HUES64 (cell line): ENCODE data around the gene LNX2.
"Not testable (repeated sequence)": the region's sequence is repeated elsewhere in the genome, so short reads cannot be mapped to it uniquely, and the experiment has no call there.

Experiments
- H3K27ac ChIP-seq: 2 replicates; pipeline ENCODE4 v1.7.0; 2013; ENCODE audit warnings: low read depth, low read length, inconsistent platforms
- H3K27me3 ChIP-seq: 2 replicates; pipeline ENCODE4 v1.6.1; 2013; ENCODE audit warnings: mild to moderate bottlenecking, low read length; ENCODE audit not compliant: insufficient read depth
- H3K36me3 ChIP-seq: 2 replicates; pipeline ENCODE4 v1.6.1; 2013; ENCODE audit warnings: mild to moderate bottlenecking, low read length; ENCODE audit not compliant: insufficient read depth
- H3K4me1 ChIP-seq: 2 replicates; pipeline ENCODE4 v1.6.1; 2013; ENCODE audit warnings: mild to moderate bottlenecking, low read length, moderate library complexity; ENCODE audit not compliant: insufficient read depth
- H3K4me3 ChIP-seq: 2 replicates; pipeline ENCODE4 v1.5.1; 2013; ENCODE audit warnings: mild to moderate bottlenecking, low read length, moderate library complexity
- H3K9ac ChIP-seq: 2 replicates; pipeline ENCODE4 v1.6.1; 2013; ENCODE audit warnings: mild to moderate bottlenecking, low read depth, low read length
- H3K9me3 ChIP-seq: 2 replicates; pipeline ENCODE4 v1.6.1; 2013; ENCODE audit warnings: low read depth, low read length; ENCODE audit not compliant: insufficient read depth
- WGBS: fragments of 150-250, 120-280 bp; methylation state at CpG from one replicate; pipeline ENCODE4 v1.1.7; 2013; ENCODE audit warnings: missing lambda C conversion rate; 5-methylcytosine and 5-hydroxymethylcytosine counted together

Gene LNX2

DNA sequence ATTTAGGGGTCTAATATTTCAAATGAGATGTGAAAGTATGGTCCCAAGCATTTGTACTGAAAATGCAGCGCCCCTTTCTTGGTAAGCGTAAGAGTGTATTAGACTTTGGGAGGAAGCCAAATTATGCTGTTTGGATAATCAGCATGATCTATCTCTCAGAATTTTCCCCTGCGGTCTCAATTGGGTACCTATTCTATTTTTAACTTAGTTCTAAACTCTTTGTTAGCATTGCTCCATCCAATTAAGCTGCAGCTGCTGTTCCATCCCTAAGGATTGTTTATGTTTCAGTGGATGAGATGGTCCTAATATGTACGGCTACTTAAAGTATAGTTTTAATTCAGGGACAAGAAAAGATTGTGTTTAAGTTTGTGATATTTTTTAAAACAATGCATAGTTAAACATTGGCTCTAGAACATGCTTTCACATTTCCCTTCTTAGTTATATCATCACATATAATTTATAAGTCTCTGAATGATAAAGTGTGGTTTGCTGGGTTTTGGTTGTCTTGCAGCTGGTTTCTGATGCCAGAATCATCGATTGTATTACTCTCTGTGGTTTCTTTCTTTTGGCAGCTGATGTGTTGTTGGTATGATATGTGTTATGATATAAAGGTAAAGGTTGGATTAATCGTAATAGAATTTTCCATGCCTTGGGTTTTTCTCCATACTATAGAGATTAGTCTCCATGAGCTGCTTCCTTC, 16.4 kb upstream of the LNX2 start:
- H3K9me3 ChIP-seq: no peaks in the 10 kb centered on the region
- no peaks in the 10 kb centered on the region for H3K4me1 ChIP-seq
- no peak overlapping the region for H3K4me3 ChIP-seq
- no peaks in the 10 kb centered on the region for H3K27me3 ChIP-seq
- H3K9ac ChIP-seq: no peak overlapping the region
- H3K27ac ChIP-seq: no peak overlapping the region
- 94% methylated on average over 5 of the region's 6 CpGs for WGBS
- H3K36me3 ChIP-seq: peaks cover 32% of the 10 kb centered on the region

DNA sequence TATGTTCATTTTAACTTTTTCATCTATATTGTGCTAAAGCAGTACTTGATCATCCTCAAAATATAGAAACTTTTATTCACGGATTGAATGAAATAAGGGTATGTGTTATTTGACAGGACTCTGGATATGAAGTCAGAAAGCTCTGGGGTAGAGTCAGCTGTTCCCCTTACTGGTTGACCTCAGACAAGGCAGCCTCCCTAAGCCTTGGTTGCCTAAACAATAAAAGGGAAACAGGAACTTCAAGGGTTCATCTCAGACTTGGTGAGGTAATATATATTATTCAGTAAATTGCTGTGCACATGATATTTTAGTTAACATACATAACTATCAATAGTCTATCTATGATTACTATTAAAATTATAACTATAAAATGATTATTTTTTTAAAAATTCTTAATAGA, 14.9 kb upstream of the LNX2 start:
- Histone ChIP-seq H3K4me3 (no peak overlapping the region), H3K36me3 (peaks cover 43% of the 10 kb centered on the region), H3K27me3 (no peaks in the 10 kb centered on the region), H3K27ac (no peak overlapping the region), H3K9me3 (no peaks in the 10 kb centered on the region), H3K4me1 (no peaks in the 10 kb centered on the region), H3K9ac (no peak overlapping the region)
- WGBS: 93% methylated on average over 1 of the region's 1 CpG

DNA sequence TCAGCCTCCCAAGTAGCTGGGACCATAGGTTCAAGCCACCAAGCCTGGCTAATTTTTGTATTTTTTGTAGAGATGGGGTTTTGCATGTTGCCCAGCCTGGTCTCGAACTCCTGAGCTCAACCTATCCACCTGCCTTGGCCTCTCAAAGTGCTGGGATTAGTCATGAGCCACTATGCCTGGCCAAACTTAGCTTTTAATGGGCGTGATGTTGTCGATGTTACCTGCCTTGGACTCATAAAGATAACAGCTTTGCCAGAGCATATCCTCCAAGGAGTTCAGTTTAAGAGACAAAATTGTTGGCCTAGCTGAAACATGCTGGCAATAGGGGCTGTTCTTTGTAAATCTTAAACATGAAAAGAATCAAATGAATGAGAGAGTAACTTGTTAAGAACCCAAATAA, 14.5 kb upstream of the LNX2 start:
- 94% methylated on average over 3 of the region's 3 CpGs for WGBS
- H3K4me1 ChIP-seq: no peaks in the 10 kb centered on the region

GRCh38 chr13:27634231-27634630, 13.9 kb upstream of the LNX2 start:
- 88% methylated on average over 2 of the region's 2 CpGs for WGBS
- no peak overlapping the region for H3K9ac ChIP-seq
- H3K27ac ChIP-seq: no peak overlapping the region
- H3K4me3 ChIP-seq: no peak overlapping the region
- no peaks in the 10 kb centered on the region for H3K9me3 ChIP-seq
- no peaks in the 10 kb centered on the region for H3K4me1 ChIP-seq
- no peaks in the 10 kb centered on the region for H3K27me3 ChIP-seq
- peaks cover 45% of the 10 kb centered on the region for H3K36me3 ChIP-seq

More for the DNA sequence above, 14.5 kb upstream of the LNX2 start:
- Histone ChIP-seq H3K4me3 (no peak overlapping the region), H3K27ac (no peak overlapping the region), H3K9me3 (no peaks in the 10 kb centered on the region), H3K36me3 (peaks cover 45% of the 10 kb centered on the region), H3K9ac (no peak overlapping the region), H3K27me3 (no peaks in the 10 kb centered on the region)

DNA sequence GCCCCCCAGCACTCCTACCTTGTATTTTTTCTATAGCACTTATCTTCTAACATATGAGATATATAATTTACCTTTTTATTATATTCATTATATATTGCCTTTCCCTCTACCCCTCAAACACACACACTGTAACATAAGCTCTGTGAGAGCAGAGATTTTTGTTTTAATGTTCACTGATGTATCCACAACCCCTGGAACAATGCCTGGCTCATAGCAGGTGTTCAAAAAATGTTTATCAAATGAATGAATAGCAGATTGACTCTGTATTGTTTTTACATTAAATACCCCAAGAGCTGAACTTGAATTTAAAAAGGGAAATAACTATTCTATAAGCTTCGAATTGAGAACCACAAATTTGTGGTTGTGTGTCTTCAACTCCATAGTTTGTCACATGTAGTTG, 12.3 kb upstream of the LNX2 start:
- Histone ChIP-seq H3K9me3 (no peaks in the 10 kb centered on the region), H3K9ac (no peak overlapping the region), H3K27me3 (no peaks in the 10 kb centered on the region), H3K4me1 (no peaks in the 10 kb centered on the region), H3K36me3 (peaks cover 51% of the 10 kb centered on the region), H3K4me3 (no peak overlapping the region), H3K27ac (no peak overlapping the region)
- 91% methylated on average over 1 of the region's 1 CpG for WGBS

- Histone ChIP-seq H3K36me3 (peaks cover 51% of the 10 kb centered on the region), H3K27ac (no peak overlapping the region), H3K4me1 (no peaks in the 10 kb centered on the region), H3K9ac (no peak overlapping the region), H3K27me3 (no peaks in the 10 kb centered on the region), H3K9me3 (no peaks in the 10 kb centered on the region), H3K4me3 (no peak overlapping the region)
- 89% methylated on average over 3 of the region's 4 CpGs for WGBS
Measured at GRCh38 chr13:27632214-27632613, 11.9 kb upstream of the LNX2 start.

GRCh38 chr13:27631665-27632064, 11.3 kb upstream of the LNX2 start:
- H3K9ac ChIP-seq: no peak overlapping the region
- no peaks in the 10 kb centered on the region for H3K27me3 ChIP-seq
- H3K9me3 ChIP-seq: no peaks in the 10 kb centered on the region
- H3K4me3 ChIP-seq: no peak overlapping the region
- peaks cover 56% of the 10 kb centered on the region for H3K36me3 ChIP-seq
- 61% methylated on average over 2 of the region's 2 CpGs for WGBS
- H3K4me1 ChIP-seq: no peaks in the 10 kb centered on the region
- no peak overlapping the region for H3K27ac ChIP-seq

DNA sequence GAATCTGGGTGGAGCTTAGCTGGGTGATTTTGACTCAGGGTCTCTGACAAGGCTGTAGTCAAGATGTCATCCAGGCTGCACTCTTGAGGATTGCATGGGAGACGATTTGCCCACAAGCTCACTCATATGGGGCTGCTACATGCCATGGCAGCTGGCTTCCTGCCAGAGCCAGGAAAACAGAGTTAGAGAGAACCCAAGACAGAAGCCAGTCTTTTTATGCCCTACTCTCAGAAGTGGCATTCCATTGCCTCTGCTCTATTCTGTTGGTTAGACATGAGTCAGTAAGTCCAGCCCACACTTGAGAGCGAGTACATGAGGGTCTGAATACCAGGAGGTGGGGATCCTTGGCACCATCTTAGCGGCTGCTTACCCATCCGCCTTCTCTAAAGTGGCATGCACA, 10.8 kb upstream of the LNX2 start:
- Histone ChIP-seq H3K36me3 (peaks cover 57% of the 10 kb centered on the region), H3K9me3 (no peaks in the 10 kb centered on the region), H3K4me1 (no peaks in the 10 kb centered on the region), H3K27ac (no peak overlapping the region), H3K27me3 (no peaks in the 10 kb centered on the region), H3K9ac (no peak overlapping the region), H3K4me3 (no peak overlapping the region)
- WGBS: 94% methylated on average over 4 of the region's 4 CpGs

GRCh38 chr13:27628766-27629165, 8.4 kb upstream of the LNX2 start:
- not testable (repeated sequence) for H3K4me1 ChIP-seq, H3K4me3 ChIP-seq
- WGBS: 91% methylated on average over 4 of the region's 4 CpGs

DNA sequence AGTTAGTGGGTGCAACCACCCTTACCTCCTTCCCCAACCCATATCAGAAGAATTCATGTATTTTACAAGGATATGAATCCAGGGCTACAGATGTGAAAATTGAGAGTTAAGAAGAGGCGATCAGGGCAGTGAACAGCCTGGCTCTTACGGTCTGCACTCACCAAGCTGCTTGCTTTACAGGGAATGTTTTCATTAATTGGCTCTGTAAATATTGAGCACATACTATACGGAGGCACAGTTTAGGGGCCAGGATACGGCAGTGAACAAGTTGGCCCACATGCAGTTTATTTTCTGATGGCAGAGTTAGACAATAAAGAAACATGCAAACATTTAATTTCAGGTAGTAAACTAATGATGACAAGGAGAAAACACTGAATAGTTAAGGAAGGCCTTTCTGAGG, 7.8 kb upstream of the LNX2 start:
- WGBS: 82% methylated on average over 4 of the region's 4 CpGs
- no peak overlapping the region for H3K27ac ChIP-seq

More at GRCh38 chr13:27628766-27629165, 8.4 kb upstream of the LNX2 start:
- peaks cover 62% of the 10 kb centered on the region for H3K36me3 ChIP-seq
- not testable (repeated sequence) for H3K27ac ChIP-seq, H3K9me3 ChIP-seq, H3K9ac ChIP-seq, H3K27me3 ChIP-seq

DNA sequence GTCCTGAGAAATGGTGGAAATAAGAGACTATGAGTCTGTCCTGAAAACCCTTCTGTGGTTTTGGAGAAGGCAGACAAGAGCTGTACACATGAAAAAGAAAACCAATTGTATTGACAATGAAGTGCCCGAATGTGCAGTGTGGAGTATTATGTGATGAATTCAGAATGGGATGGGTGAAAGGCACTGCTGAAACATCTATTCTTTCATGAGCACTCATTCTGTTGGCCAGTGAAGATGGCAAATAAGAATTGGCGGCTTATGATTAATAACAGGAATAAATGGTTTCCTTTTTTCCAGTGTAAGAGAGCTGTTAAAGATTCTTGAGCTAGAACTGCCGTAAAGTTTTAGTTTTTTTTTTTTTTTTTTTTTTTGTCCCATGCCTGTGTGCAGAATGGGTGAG, 7.1 kb upstream of the LNX2 start:
- Histone ChIP-seq H3K9ac (no peak overlapping the region), H3K27me3 (no peaks in the 10 kb centered on the region), H3K4me1 (peaks cover 18% of the 10 kb centered on the region), H3K4me3 (no peak overlapping the region), H3K27ac (no peak overlapping the region), H3K9me3 (no peaks in the 10 kb centered on the region), H3K36me3 (peaks cover 60% of the 10 kb centered on the region)
- 93% methylated on average over 3 of the region's 3 CpGs for WGBS

More for the DNA sequence above, 7.8 kb upstream of the LNX2 start:
- H3K36me3 ChIP-seq: peaks cover 62% of the 10 kb centered on the region
- no peak overlapping the region for H3K4me3 ChIP-seq
- peaks cover 11% of the 10 kb centered on the region for H3K4me1 ChIP-seq
- H3K9me3 ChIP-seq: no peaks in the 10 kb centered on the region
- no peak overlapping the region for H3K9ac ChIP-seq
- no peaks in the 10 kb centered on the region for H3K27me3 ChIP-seq

- 94% methylated on average over 2 of the region's 2 CpGs for WGBS
- Histone ChIP-seq H3K4me3 (no peak overlapping the region), H3K9ac (no peak overlapping the region), H3K9me3 (no peaks in the 10 kb centered on the region), H3K27me3 (no peaks in the 10 kb centered on the region), H3K36me3 (peaks cover 48% of the 10 kb centered on the region), H3K27ac (no peak overlapping the region), H3K4me1 (peaks cover 20% of the 10 kb centered on the region)
Measured at GRCh38 chr13:27625839-27626238, 5.5 kb upstream of the LNX2 start.
